ENCODE measurements around the gene SNX11.
A peak's percentile ranks its signal among the peaks of the same experiment; 100 is the strongest.

- TF ChIP-seq MAX (IDR thresholded peaks at IDR 0.05) (no peak), YY1 (IDR thresholded peaks at IDR 0.05) (no peak), ATF3 (IDR thresholded peaks at IDR 0.05) (no peak), CTCF (IDR thresholded peaks at IDR 0.05; ENCODE audit: low read depth, low read length, missing input control) (peak; percentile 87)
These were observed 23.8 kb downstream of the SNX11 start for GRCh38 chr17:48131216-48131824.

Measured in liver (tissue), 3 donors.